Skeletal muscle tissue (tissue), 4 donors: ENCODE measurements around the gene RSU1. TPM values are rescaled to one million over a fixed set of nuclear protein-coding genes. Genes with fewer than 3 reads are reported as not detected.
"Not testable (repeated sequence)": the region's sequence is repeated elsewhere in the genome, so short reads cannot be mapped to it uniquely, and the experiment has no call there.

Source experiments
- H3K27ac ChIP-seq: one replicate; pipeline ENCODE4 v1.7.0; 2013; ENCODE audit warnings: mild to moderate bottlenecking, low read depth, low read length, inconsistent platforms
- H3K27me3 ChIP-seq, 3 donors: one replicate each; pipeline ENCODE4 v1.7.0; 2013; ENCODE audit warnings: low read length in 3 of 3; ENCODE audit not compliant: control insufficient read depth in 3 of 3, insufficient read depth in 3 of 3
- H3K36me3 ChIP-seq, 3 donors: one replicate each; pipeline ENCODE4 v1.7.0; 2013; ENCODE audit warnings: low read length in 3 of 3; ENCODE audit not compliant: control insufficient read depth in 3 of 3, insufficient read depth in 3 of 3
- H3K4me1 ChIP-seq, 3 donors: one replicate each; pipeline ENCODE4 v1.7.0; 2013; ENCODE audit warnings: low read length in 3 of 3, mild to moderate bottlenecking in 3 of 3; ENCODE audit not compliant: control insufficient read depth in 3 of 3, insufficient read depth in 3 of 3
- H3K4me3 ChIP-seq, 3 donors: one replicate each; pipeline ENCODE4 v1.7.0; 2013; ENCODE audit warnings: low read length in 3 of 3
- H3K9ac ChIP-seq, 3 donors: one replicate each; pipeline ENCODE4 v1.7.0; 2013; ENCODE audit warnings: low read length in 3 of 3, mild to moderate bottlenecking in 3 of 3, moderate library complexity in 2 of 3, low read depth in 1 of 3
- H3K9me3 ChIP-seq, 3 donors: one replicate each; pipeline ENCODE4 v1.7.0; 2013; ENCODE audit warnings: low read length in 3 of 3; ENCODE audit not compliant: control insufficient read depth in 3 of 3
- total RNA-seq: library from RNA; depleted of rRNA; stranded (reverse); fragments of >200 nt; gene quantifications from one replicate; pipeline ENCODE4 v1.2.3, GENCODE V29; 2014
- donor health status: Osteomylitis.

Gene RSU1
- total RNA-seq, 1 donor from 2014 or later = 35.0 TPM

DNA sequence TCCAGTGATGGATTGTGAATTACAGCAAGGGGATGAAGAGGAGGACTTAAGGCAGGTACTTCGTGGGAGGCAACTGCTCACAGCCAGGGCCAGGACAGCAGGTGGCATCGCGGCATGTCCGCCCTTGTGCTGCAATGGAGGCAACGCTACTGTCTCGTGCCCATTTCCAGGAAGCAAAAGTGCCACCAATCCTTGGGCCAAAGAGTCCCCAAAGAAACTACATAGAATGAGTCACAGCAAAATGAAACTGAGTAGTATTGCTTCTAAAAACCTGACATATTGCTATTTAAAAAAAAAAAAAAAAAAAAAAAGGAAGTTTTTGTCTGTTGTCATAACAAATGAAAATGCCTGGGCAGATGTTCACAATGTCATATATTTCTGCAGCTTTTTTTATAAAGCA is 46.6 kb downstream of the RSU1 start:
- Histone ChIP-seq H3K9me3 (no peaks in the 10 kb centered on the region), H3K36me3 (no peaks in the 10 kb centered on the region), H3K27me3 (no peaks in the 10 kb centered on the region), H3K27ac (no peak overlapping the region), H3K9ac (no peak overlapping the region), H3K4me3 (no peak overlapping the region), H3K4me1 (no peaks in the 10 kb centered on the region)

- no peak overlapping the region for H3K27ac ChIP-seq
- H3K36me3 ChIP-seq = no peaks in the 10 kb centered on the region
- no peaks in the 10 kb centered on the region for H3K4me1 ChIP-seq
- H3K9ac ChIP-seq = no peak overlapping the region
- no peaks in the 10 kb centered on the region for H3K27me3 ChIP-seq
- no peak overlapping the region for H3K4me3 ChIP-seq
- H3K9me3 ChIP-seq = no peaks in the 10 kb centered on the region
These were observed 47.1 kb downstream of the RSU1 start for GRCh38 chr10:16770141-16770540.

GRCh38 chr10:16769331-16769730 is 47.9 kb downstream of the RSU1 start:
- no peaks in the 10 kb centered on the region for H3K9me3 ChIP-seq
- H3K4me1 ChIP-seq = no peaks in the 10 kb centered on the region
- no peak overlapping the region for H3K4me3 ChIP-seq
- H3K9ac ChIP-seq = no peak overlapping the region
- no peak overlapping the region for H3K27ac ChIP-seq
- no peaks in the 10 kb centered on the region for H3K36me3 ChIP-seq
- H3K27me3 ChIP-seq = no peaks in the 10 kb centered on the region

DNA sequence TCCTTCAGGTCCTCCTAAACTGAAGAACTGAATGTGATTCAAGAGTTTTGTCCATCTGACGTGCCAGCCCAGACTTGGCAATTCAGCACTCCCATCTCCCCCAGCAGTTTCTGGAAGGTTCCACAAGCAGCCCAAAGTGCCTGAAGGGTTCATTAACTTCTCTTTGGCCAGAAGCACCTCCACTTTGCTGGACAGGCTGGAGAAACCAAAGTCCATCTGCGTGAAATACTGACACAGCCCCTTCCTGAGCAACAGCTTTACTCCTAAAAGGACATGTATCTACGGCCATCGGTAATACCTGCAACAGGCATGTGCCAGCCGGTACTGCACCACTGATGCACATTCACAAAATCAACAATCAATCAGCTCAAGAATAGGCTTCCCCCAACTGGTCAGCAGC is 48.5 kb downstream of the RSU1 start:
- H3K9me3 ChIP-seq = no peaks in the 10 kb centered on the region
- no peak overlapping the region for H3K27ac ChIP-seq
- H3K4me3 ChIP-seq = no peak overlapping the region
- H3K4me1 ChIP-seq = no peaks in the 10 kb centered on the region
- no peaks in the 10 kb centered on the region for H3K36me3 ChIP-seq
- no peaks in the 10 kb centered on the region for H3K27me3 ChIP-seq
- H3K9ac ChIP-seq = no peak overlapping the region

DNA sequence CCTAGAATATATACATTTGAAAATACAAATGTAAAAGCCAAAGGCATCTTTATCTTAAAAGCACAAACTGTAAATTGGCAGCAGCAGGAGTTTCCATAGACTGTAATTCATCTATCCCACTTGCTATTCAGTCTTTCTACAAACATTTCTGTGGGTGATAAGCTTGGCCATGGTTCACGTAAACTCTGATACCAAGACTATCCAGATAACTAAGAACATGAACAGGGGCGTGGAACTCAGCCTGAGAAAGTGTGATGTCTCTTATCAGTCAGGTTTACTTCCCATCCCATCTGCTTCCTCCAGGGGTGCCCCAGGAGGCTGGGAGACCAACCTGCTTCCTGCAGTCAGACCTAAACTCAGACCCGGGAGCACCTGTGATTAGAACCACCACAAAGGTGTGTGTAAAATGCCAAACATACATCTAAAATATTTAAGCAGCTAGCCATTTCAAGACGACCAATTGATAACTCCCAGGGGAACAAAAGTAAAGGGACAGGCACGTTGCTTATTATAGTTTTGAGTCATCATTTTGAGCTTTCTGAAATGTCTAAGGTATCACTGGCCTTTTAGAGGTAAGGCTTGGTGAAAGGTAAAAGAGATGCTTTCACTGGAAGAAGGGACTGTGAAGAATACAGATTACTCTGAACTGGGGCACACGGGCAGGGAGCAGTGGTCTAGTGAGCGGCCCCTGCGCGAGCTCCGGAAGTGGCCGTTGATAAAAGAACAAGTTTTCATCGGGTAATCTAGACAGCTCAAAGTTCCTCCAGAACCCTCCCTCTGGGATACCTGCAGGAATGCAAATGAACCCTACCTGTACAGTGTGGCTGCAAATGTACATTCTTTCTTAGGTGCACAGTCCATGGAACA is 51.5 kb downstream of the RSU1 start:
- Histone ChIP-seq H3K4me3 (no peak overlapping the region), H3K9me3 (no peaks in the 10 kb centered on the region), H3K36me3 (peaks cover 0 to 10% (median 0%) of the 10 kb centered on the region in 3 donors), H3K27me3 (no peaks in the 10 kb centered on the region), H3K27ac (no peak overlapping the region), H3K4me1 (no peaks in the 10 kb centered on the region), H3K9ac (no peak overlapping the region)

DNA sequence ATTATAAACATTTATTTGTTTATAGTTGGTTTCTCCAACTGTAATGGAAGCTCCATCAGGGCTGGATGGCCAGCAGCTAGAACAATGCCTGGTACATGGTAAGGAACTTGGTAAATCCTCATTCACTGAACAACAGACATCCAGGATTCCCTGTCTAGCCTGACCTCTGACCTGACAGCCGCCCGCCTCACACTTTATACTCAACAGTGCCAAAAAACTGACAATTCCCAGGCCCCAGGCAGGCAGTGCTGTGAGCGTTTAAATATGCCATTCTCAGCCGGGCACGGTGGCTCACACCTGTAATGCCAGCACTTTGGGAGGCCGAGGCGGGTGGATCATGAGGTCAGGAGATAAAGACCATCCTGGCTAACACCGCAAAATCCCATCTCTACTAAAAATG is 55.9 kb downstream of the RSU1 start:
- Histone ChIP-seq H3K9ac (no peak overlapping the region), H3K4me1 (no peaks in the 10 kb centered on the region), H3K9me3 (no peaks in the 10 kb centered on the region), H3K4me3 (no peak overlapping the region), H3K27me3 (no peaks in the 10 kb centered on the region), H3K36me3 (peaks cover 0 to 15% (median 2%) of the 10 kb centered on the region in 3 donors), H3K27ac (no peak overlapping the region)

DNA sequence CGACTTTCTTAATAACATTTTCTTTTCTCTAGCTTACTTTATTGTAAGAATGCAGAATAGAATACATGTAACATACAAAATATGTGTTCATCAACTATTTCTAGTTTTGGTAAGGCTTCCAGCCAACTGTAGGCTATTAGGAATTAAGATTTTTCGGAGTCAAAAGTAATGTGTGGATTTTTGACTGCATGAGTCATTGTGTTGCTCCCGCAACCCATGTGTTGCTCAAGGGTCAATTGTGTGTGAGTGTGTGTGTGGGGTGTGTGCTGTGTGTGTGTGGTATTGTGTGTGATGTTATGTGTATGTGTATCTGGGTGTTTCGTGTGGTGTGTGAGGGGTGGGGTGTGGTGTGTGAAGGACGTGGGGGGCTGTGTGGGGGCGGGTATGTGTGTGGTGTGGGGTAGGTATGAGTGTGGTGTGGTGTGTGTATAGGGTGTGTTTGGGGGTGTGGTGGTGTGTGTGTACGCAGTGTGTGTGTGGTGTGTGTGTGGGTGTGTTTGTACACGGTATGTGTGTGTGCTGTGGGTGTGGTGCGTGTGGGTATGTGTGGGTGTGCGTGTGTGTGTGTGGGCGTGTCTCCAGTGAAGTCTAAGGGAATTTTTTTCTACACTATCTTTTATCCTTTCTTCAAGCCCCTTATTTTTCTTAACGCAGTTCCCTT is 60.5 kb downstream of the RSU1 start:
- Histone ChIP-seq H3K27me3 (no peaks in the 10 kb centered on the region), H3K36me3 (peaks cover 4 to 13% (median 7%) of the 10 kb centered on the region in 3 donors), H3K27ac (no peak overlapping the region), H3K9ac (no peak overlapping the region), H3K4me1 (no peaks in the 10 kb centered on the region), H3K4me3 (no peak overlapping the region), H3K9me3 (no peaks in the 10 kb centered on the region)

DNA sequence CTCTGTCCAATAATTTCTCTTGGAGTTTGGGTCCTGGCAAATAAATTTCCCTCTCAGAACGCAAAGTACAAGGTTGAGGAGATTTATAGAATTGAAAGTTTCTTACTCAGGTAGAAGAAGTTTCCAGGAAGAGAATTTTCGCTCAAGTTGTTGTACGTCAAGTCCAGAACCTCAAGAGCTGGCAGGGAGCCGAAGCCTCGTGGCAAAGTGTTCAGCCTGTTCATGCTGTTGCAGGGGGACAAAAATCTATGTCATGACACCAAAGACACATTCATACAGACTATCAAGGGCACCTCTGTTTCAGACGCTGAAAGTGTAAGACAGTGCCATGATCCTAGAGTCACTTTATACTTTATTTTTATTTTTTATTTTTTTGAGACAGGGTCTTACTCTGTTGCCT is 62.5 kb downstream of the RSU1 start:
- Histone ChIP-seq H3K36me3 (peaks cover 10 to 20% (median 13%) of the 10 kb centered on the region in 3 donors), H3K4me3 (no peak overlapping the region), H3K27ac (no peak overlapping the region), H3K4me1 (no peaks in the 10 kb centered on the region), H3K9me3 (no peaks in the 10 kb centered on the region), H3K27me3 (no peaks in the 10 kb centered on the region), H3K9ac (no peak overlapping the region)

- not testable (repeated sequence) for H3K9ac ChIP-seq, H3K9me3 ChIP-seq, H3K27ac ChIP-seq, H3K27me3 ChIP-seq, H3K4me1 ChIP-seq, H3K4me3 ChIP-seq
- H3K36me3 ChIP-seq = peaks cover 15 to 25% (median 17%) of the 10 kb centered on the region in 3 donors
These were observed 64.4 kb downstream of the RSU1 start for GRCh38 chr10:16752849-16753248.

GRCh38 chr10:16752099-16752498 is 65.1 kb downstream of the RSU1 start:
- Histone ChIP-seq H3K36me3 (peaks cover 12 to 23% (median 17%) of the 10 kb centered on the region in 3 donors), H3K27me3 (no peaks in the 10 kb centered on the region), H3K27ac (no peak overlapping the region), H3K9ac (no peak overlapping the region), H3K4me3 (no peak overlapping the region), H3K9me3 (no peaks in the 10 kb centered on the region), H3K4me1 (no peaks in the 10 kb centered on the region)
